NCI-H146 treated with DMSO at 0.1 percent for 48 hours (cell line): ENCODE results near the gene DAB2IP.
"Not testable (repeated sequence)": the region's sequence is repeated elsewhere in the genome, so short reads cannot be mapped to it uniquely, and the experiment has no call there.

Source experiments
- DNase-seq: peaks from one replicate; lab custom pipeline; 2025; ENCODE audit not compliant: unreplicated experiment; lab: John Stamatoyannopoulos, UW

Gene DAB2IP

DNA sequence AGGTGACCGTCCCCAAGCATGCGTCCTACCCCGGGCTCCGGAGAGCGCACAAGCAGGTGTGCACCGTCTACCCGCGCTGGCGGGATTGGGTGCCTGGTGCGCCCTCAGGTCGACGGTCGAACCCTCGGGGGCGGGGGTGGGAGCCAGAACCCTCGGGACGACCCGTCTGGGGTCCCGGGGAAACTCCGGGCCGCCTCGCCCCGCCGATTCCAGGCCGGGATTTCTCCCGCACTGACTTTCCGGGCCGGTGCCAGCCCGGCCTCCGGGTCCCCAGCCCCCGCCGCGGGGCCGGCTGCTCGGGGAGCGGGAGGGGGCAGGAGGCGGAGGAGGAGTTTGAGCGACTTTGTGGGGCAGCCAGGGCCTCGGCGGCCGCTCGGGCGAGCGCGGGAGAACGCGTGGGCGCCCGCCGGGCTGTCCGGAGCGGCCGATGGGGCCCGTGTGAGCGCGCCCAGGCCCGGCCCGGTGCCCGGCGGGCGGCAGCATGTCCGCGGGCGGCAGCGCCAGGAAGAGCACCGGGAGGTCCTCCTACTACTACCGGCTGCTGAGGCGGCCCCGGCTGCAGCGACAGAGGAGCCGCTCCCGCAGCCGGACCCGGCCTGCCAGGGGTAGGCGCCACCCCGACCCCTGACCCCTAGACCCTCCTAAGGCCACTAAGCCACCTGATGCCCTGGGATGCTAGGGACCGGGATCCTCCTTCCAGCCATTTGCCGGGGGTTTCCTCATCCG lies at the start of gene DAB2IP:
DAB2IP (plus strand) TSS at position 340 of the 726 bp plus-strand sequence; CDS start at position 482, 142 bp downstream.
- DNase-seq = no peak

GRCh38 chr9:121603028-121603427 lies 48.4 kb upstream of the DAB2IP start:
- DNase-seq = no peak

- no peak for DNase-seq
Measured at GRCh38 chr9:121604242-121604641, 47.2 kb upstream of the DAB2IP start.

DNA sequence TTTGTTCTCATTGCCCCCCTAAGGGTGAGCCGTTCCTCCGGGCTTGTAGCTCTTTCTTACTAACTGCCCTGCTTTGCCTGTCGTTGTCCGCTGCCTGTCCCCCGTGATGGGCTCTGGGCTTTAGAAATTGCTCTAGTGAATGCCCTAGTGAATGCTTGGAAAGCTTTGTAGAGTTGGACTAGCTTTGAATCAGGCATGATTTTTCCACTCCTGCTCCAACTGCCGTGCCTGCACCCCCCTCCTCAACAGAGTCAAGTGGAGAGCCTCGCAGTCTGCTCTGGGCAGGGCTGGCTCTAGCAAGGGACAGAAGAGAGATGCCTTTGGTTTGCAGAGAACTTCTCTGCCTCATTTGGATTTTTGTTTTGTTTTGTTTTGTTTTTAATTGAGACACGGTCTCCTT lies 46.8 kb upstream of the DAB2IP start:
- no peak for DNase-seq

GRCh38 chr9:121607434-121608167 lies 43.8 kb upstream of the DAB2IP start:
- no peak for DNase-seq

- no peak for DNase-seq
Measured at GRCh38 chr9:121608168-121608853, 43.1 kb upstream of the DAB2IP start.

DNA sequence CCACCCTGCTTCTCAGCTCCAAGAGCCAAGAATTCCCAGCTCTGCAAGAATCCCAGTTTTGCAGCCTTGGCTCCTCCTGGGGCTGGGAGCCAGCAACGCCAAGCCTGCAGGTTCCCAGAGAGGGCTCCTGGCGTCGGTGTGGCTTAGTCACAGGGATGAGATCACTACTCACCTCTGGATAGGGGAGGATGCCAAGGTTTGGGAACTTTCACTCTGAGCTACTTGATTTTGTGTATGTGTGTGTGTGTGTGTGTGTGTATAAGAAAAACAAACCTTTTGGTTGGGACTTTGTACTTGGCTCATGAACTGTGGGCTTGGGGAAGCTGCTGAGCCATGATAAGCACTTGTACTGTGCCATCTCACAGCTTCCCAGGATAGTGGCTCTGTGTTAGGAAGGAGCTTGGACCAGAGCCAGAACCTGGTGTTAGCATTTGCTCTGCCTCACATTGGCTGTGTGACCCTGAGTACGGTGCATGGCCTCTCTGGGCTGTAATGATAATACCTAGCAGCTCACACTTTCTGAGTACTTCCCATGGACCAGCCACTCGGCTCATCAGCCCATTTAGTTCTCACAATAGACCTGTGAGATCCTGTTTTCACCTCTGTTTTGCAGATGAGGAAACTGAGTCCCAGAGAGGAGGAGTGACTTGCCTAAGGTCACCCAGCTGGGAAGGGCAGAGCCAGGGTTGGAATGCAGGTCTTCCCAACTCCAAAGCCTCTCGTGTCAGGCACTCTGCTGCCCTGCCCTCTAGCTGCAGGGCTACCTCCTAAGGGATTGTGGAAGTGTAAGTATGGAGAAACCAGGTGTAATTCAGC lies 41.4 kb upstream of the DAB2IP start:
- DNase-seq = no peak

- DNase-seq = no peak
Measured at GRCh38 chr9:121610638-121610953, 40.8 kb upstream of the DAB2IP start.

- DNase-seq = no peak
Measured at GRCh38 chr9:121612511-121612998, 38.9 kb upstream of the DAB2IP start.

- DNase-seq = no peak
Measured at GRCh38 chr9:121613009-121613752, 38.3 kb upstream of the DAB2IP start.

DNA sequence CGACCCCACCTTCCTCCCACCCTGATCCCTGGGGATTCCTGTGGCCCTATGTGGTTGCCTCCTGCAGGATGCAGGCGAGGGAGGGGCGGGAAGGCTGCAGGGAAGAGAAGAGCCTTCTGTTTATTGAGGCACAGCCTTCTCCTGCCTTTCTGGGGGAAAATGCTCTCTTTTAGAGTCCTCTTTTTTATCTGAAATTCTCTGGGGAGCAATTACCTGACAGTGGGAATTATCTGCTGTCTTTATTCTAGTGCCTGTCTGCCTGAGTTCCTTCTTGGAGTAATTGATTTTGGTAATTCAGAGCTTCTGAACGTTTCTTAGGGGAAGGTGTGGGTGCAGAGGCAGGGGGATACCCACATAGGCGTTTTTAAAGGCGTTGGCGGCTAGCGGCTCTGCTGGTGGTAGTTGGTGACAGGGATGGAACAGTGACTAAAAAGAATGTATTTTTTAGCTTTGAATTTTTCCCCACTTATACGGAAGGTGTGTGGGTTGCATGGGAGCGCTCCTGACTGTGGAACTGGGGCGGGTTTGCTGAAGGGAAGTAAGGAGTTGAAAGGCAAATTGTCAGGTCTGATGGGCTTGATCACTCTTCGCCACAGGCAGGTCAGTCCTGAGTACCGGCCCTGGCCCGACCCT lies 35.2 kb upstream of the DAB2IP start:
- no peak for DNase-seq

DNA sequence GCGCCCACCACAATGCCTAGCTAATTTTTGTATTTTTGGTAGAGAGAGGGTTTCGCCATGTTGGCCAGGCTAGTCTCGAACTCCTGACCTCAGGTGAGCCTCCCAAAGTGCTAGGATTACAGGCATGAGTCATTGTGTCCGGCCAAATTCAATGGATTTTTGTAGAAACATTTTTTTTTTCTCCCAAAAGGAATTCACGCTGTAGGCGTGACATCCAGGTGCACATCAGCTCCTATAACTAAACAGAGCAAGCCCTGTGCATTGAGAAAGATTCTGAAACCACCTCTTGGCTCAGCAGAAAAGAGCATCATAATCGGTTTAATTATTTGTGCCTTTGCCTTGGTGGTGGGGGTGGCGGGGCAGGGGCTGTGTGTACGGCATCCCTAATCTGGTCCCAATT lies 32.9 kb upstream of the DAB2IP start:
- DNase-seq = no peak

- DNase-seq = not testable (repeated sequence)
Measured at GRCh38 chr9:121618910-121619309, 32.5 kb upstream of the DAB2IP start.

- no peak for DNase-seq
Measured at GRCh38 chr9:121619545-121620324, 31.7 kb upstream of the DAB2IP start.

GRCh38 chr9:121620325-121620673 lies 31.1 kb upstream of the DAB2IP start:
- DNase-seq = no peak

DNA sequence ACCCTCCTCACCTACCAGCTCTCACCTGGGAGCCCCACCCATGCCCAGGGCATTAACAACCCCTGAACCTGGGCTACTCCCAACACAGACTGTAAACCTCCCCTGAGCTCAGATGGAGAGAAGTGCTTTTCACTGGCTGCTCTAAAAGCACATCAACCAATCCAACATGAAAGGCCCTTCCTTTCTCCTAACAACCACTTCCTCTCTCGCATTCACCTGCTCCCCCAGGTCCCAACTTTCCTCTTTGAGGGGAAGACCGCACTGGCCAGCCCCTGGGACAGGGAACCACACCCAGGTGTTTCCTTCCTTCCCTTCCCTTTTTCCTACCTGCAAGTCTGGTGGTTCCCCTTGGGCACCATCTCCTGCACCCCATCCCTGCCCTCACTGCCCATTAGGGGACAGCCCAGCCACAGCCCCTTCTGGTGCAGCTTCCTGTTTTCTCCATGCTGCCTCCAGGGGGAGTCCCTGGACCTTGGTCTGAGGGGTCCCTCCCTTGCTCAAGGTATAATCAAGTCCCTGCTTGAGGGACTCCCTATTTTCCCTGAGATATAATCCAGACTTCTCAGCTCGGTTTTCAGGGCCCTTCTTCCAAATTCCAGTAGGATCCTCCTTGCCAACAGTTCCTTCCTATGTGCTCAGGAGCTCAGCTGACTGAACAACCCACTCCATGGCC lies 30.5 kb upstream of the DAB2IP start:
- no peak for DNase-seq

- DNase-seq = no peak
Measured at GRCh38 chr9:121622387-121623203, 28.8 kb upstream of the DAB2IP start.

- DNase-seq = not testable (repeated sequence)
Measured at GRCh38 chr9:121623430-121623829, 28.0 kb upstream of the DAB2IP start.
